Subcutaneous abdominal adipose tissue (tissue), 5 donors: Measurements from ENCODE around the gene ZMYND12.

Experiments used
- H3K27ac ChIP-seq: one replicate; pipeline ENCODE4 v1.7.0; 2013; ENCODE audit warnings: low read depth, mild to moderate bottlenecking, inconsistent platforms, low read length, moderate library complexity
- H3K27me3 ChIP-seq, 5 donors: one replicate each; pipeline ENCODE4 v1.7.0; 2013; ENCODE audit warnings: low read length in 5 of 5, inconsistent platforms in 1 of 5; ENCODE audit not compliant: control insufficient read depth in 5 of 5, insufficient read depth in 4 of 5
- H3K36me3 ChIP-seq, 5 donors: one replicate each; pipeline ENCODE4 v1.7.0; 2013; ENCODE audit warnings: low read length in 5 of 5; ENCODE audit not compliant: control insufficient read depth in 5 of 5, insufficient read depth in 5 of 5
- H3K4me1 ChIP-seq, 5 donors: one replicate each; pipeline ENCODE4 v1.7.0; 2013; ENCODE audit warnings: low read length in 5 of 5, mild to moderate bottlenecking in 3 of 5, moderate library complexity in 1 of 5; ENCODE audit not compliant: control insufficient read depth in 5 of 5, insufficient read depth in 5 of 5
- H3K4me3 ChIP-seq, 5 donors: one replicate each; pipeline ENCODE4 v1.7.0; 2013; ENCODE audit warnings: low read length in 5 of 5, low read depth in 1 of 5
- H3K9ac ChIP-seq, 5 donors: one replicate each; pipeline ENCODE4 v1.7.0; 2013; ENCODE audit warnings: low read length in 5 of 5, mild to moderate bottlenecking in 4 of 5, moderate library complexity in 3 of 5
- H3K9me3 ChIP-seq, 5 donors: one replicate each; pipeline ENCODE4 v1.7.0; 2013; ENCODE audit warnings: low read length in 5 of 5; ENCODE audit not compliant: control insufficient read depth in 5 of 5
- donor health status: healthy.
- donor health status: healthy.
- donor health status: healthy.
- donor health status: healthy.
- donor health status: healthy.

Gene ZMYND12

GRCh38 chr1:42414551-42415496, 41.0 kb downstream of the ZMYND12 start:
- H3K27ac ChIP-seq: no peak overlapping the region
- H3K27me3 ChIP-seq: peaks cover 0 to 5% (median 0%) of the 10 kb centered on the region in 5 donors
- H3K9ac ChIP-seq: no peak overlapping the region
- no peaks in the 10 kb centered on the region for H3K4me1 ChIP-seq
- H3K9me3 ChIP-seq: no peaks in the 10 kb centered on the region
- no peak overlapping the region for H3K4me3 ChIP-seq
- H3K36me3 ChIP-seq: no peaks in the 10 kb centered on the region

- H3K9me3 ChIP-seq: no peaks in the 10 kb centered on the region
- no peak overlapping the region for H3K4me3 ChIP-seq
- H3K27ac ChIP-seq: no peak overlapping the region
- no peak overlapping the region for H3K9ac ChIP-seq
- no peaks in the 10 kb centered on the region for H3K36me3 ChIP-seq
- H3K27me3 ChIP-seq: peaks cover 0 to 2% (median 0%) of the 10 kb centered on the region in 5 donors
- H3K4me1 ChIP-seq: no peaks in the 10 kb centered on the region
These were observed 51.9 kb downstream of the ZMYND12 start for GRCh38 chr1:42403880-42404400.

- no peaks in the 10 kb centered on the region for H3K9me3 ChIP-seq
- no peaks in the 10 kb centered on the region for H3K36me3 ChIP-seq
- H3K9ac ChIP-seq: no peak overlapping the region
These were observed 56.3 kb downstream of the ZMYND12 start for GRCh38 chr1:42399315-42400100.

GRCh38 chr1:42392967-42393848, 62.6 kb downstream of the ZMYND12 start:
- H3K36me3 ChIP-seq: no peaks in the 10 kb centered on the region
- H3K4me1 ChIP-seq: no peaks in the 10 kb centered on the region
- no peak overlapping the region for H3K9ac ChIP-seq
- H3K9me3 ChIP-seq: no peaks in the 10 kb centered on the region
- H3K27me3 ChIP-seq: peaks cover 0 to 2% (median 0%) of the 10 kb centered on the region in 5 donors
- no peak overlapping the region for H3K4me3 ChIP-seq
- no peak overlapping the region for H3K27ac ChIP-seq

More at GRCh38 chr1:42399315-42400100, 56.3 kb downstream of the ZMYND12 start:
- H3K4me3 ChIP-seq: no peak overlapping the region
- H3K4me1 ChIP-seq: no peaks in the 10 kb centered on the region
- no peak overlapping the region for H3K27ac ChIP-seq
- H3K27me3 ChIP-seq: no peaks in the 10 kb centered on the region

- Histone ChIP-seq H3K4me3 (no peak overlapping the region), H3K9ac (no peak overlapping the region), H3K36me3 (no peaks in the 10 kb centered on the region), H3K9me3 (no peaks in the 10 kb centered on the region), H3K27me3 (peaks cover 0 to 2% (median 0%) of the 10 kb centered on the region in 5 donors), H3K4me1 (no peaks in the 10 kb centered on the region), H3K27ac (no peak overlapping the region)
These were observed 63.6 kb downstream of the ZMYND12 start for GRCh38 chr1:42392255-42392654.

- Histone ChIP-seq H3K27ac (no peak overlapping the region), H3K9ac (no peak overlapping the region), H3K9me3 (no peaks in the 10 kb centered on the region), H3K4me3 (no peak overlapping the region), H3K36me3 (no peaks in the 10 kb centered on the region), H3K4me1 (peaks cover 0 to 3% (median 3%) of the 10 kb centered on the region in 5 donors), H3K27me3 (peaks cover 5 to 14% (median 10%) of the 10 kb centered on the region in 5 donors)
These were observed 69.8 kb downstream of the ZMYND12 start for GRCh38 chr1:42386051-42386450.

GRCh38 chr1:42385283-42385682, 70.5 kb downstream of the ZMYND12 start:
- Histone ChIP-seq H3K4me3 (no peak overlapping the region), H3K9me3 (no peaks in the 10 kb centered on the region), H3K27ac (no peak overlapping the region), H3K27me3 (peaks cover 5 to 15% (median 8%) of the 10 kb centered on the region in 5 donors), H3K4me1 (peaks cover 0 to 7% (median 7%) of the 10 kb centered on the region in 5 donors), H3K9ac (no peak overlapping the region), H3K36me3 (no peaks in the 10 kb centered on the region)

- Histone ChIP-seq H3K27me3 (peaks cover 5 to 15% (median 8%) of the 10 kb centered on the region in 5 donors), H3K36me3 (no peaks in the 10 kb centered on the region), H3K4me1 (peaks cover 0 to 13% (median 11%) of the 10 kb centered on the region in 5 donors), H3K4me3 (peak overlapping the region in 4 of 5 donors; percentile 63 to 74 (median 67)), H3K9me3 (no peaks in the 10 kb centered on the region), H3K27ac (no peak overlapping the region), H3K9ac (peak overlapping the region in 1 of 5 donors; percentile 27)
These were observed 74.5 kb downstream of the ZMYND12 start for GRCh38 chr1:42381280-42381673.

GRCh38 chr1:42380586-42381279, 75.1 kb downstream of the ZMYND12 start, which contains the start of gene RIMKLA:
Gene RIMKLA, plus strand, starts transcription at chr1:42380792. Its CDS starts 143 bp downstream, at chr1:42380935.
- Histone ChIP-seq H3K4me1 (peaks cover 0 to 13% (median 11%) of the 10 kb centered on the region in 5 donors), H3K9ac (peak within 1 kb of the TSS in 2 of 5 donors; percentile 27 to 66), H3K27ac (no peak within 1 kb of the TSS), H3K4me3 (peak within 1 kb of the TSS; percentile 48 to 74 (median 65)), H3K27me3 (peaks cover 5 to 15% (median 8%) of the 10 kb centered on the region in 5 donors), H3K36me3 (no peaks in the 10 kb centered on the region), H3K9me3 (no peaks in the 10 kb centered on the region)
